Mucosa of gallbladder (tissue), 1 donor: ENCODE data around the gene RHOBTB1. TPM values are rescaled to one million over a fixed set of nuclear protein-coding genes. Genes with fewer than 3 reads are reported as not detected.
"Not testable (repeated sequence)": the region's sequence is repeated elsewhere in the genome, so short reads cannot be mapped to it uniquely, and the experiment has no call there.

ENCODE experiments used
- DNase-seq: peaks from one replicate; pipeline ENCODE4 v3.0.0-alpha.2; 2020; ENCODE audit warnings: low spot score
- total RNA-seq: library from RNA; stranded (reverse); gene quantifications from one replicate; pipeline ENCODE4 v1.2.1, GENCODE V29; 2021
- donor health status: DM: no; HTN: no; CAD: no.

RHOBTB1 gene
- total RNA-seq, 1 donor from 2014 or later, result 16.8 TPM

- DNase-seq, result no peak
Observed at GRCh38 chr10:60868946-60869345, 75.0 kb downstream of the RHOBTB1 start.

- no peak for DNase-seq
Observed at GRCh38 chr10:60865198-60865783, 78.7 kb downstream of the RHOBTB1 start.

GRCh38 chr10:60863796-60864195 lies 80.2 kb downstream of the RHOBTB1 start:
- DNase-seq, result no peak

GRCh38 chr10:60862517-60862916 lies 81.5 kb downstream of the RHOBTB1 start:
- DNase-seq, result no peak

- DNase-seq, result no peak
Observed at GRCh38 chr10:60856405-60856804, 87.6 kb downstream of the RHOBTB1 start.

- no peak for DNase-seq
Observed at GRCh38 chr10:60853637-60854036, 90.3 kb downstream of the RHOBTB1 start.

GRCh38 chr10:60853107-60853506 lies 90.9 kb downstream of the RHOBTB1 start:
- DNase-seq, result no peak

GRCh38 chr10:60849740-60850139 lies 94.2 kb downstream of the RHOBTB1 start:
- no peak for DNase-seq

GRCh38 chr10:60849217-60849616 lies 94.8 kb downstream of the RHOBTB1 start:
- DNase-seq, result no peak

- no peak for DNase-seq
Observed at GRCh38 chr10:60848680-60849079, 95.3 kb downstream of the RHOBTB1 start.

- peak; percentile 24 for DNase-seq
Observed at GRCh38 chr10:60848126-60848525, 95.9 kb downstream of the RHOBTB1 start.

GRCh38 chr10:60846173-60846572 lies 97.8 kb downstream of the RHOBTB1 start:
- DNase-seq, result no peak

- DNase-seq, result no peak
Observed at GRCh38 chr10:60845038-60845437, 98.9 kb downstream of the RHOBTB1 start.

GRCh38 chr10:60842694-60843093 lies 101.3 kb downstream of the RHOBTB1 start:
- no peak for DNase-seq

- not testable (repeated sequence) for DNase-seq
Observed at GRCh38 chr10:60841227-60841626, 102.8 kb downstream of the RHOBTB1 start.

GRCh38 chr10:60835049-60835448 lies 108.9 kb downstream of the RHOBTB1 start:
- DNase-seq, result no peak

GRCh38 chr10:60834401-60834800 lies 109.6 kb downstream of the RHOBTB1 start:
- DNase-seq, result no peak

GRCh38 chr10:60832136-60832535 lies 111.8 kb downstream of the RHOBTB1 start:
- not testable (repeated sequence) for DNase-seq

GRCh38 chr10:60828489-60828852 lies 115.5 kb downstream of the RHOBTB1 start:
- DNase-seq, result no peak

GRCh38 chr10:60827791-60828488 lies 116.0 kb downstream of the RHOBTB1 start:
- DNase-seq, result no peak

GRCh38 chr10:60825520-60825919 lies 118.5 kb downstream of the RHOBTB1 start:
- DNase-seq, result no peak

- DNase-seq, result no peak
Observed at GRCh38 chr10:60823324-60823723, 120.7 kb downstream of the RHOBTB1 start.

- no peak for DNase-seq
Observed at GRCh38 chr10:60822809-60823208, 121.2 kb downstream of the RHOBTB1 start.

- no peak for DNase-seq
Observed at GRCh38 chr10:60821656-60822055, 122.3 kb downstream of the RHOBTB1 start.
